ENCODE data around the gene ARHGAP18.

- TF ChIP-seq CTCF (IDR thresholded peaks at IDR 0.05; ENCODE audit: insufficient read depth, low read length, poor library complexity, severe bottlenecking) (no peak), EZH2phosphoT487 (conservative IDR thresholded peaks at IDR 0.05; ENCODE audit: low read length) (no peak)
Measured at GRCh38 chr6:129740013-129740412, 30.0 kb upstream of the ARHGAP18 start.

Measured in SU-DHL-6 (cell line).